Neural crest cell (in vitro differentiated cells): ENCODE measurements around the gene CNTNAP2. TPM values are rescaled to one million over a fixed set of nuclear protein-coding genes. Genes with fewer than 3 reads are reported as not detected.
A peak's percentile ranks its signal among the peaks of the same experiment; 100 is the strongest.

ENCODE experiments used
- DNase-seq: peaks from one replicate; pipeline ENCODE4 v3.0.0; 2021; ENCODE audit warnings: low read depth, mixed read lengths, low spot score
- H3K27ac Mint-ChIP-seq: one replicate; pipeline ENCODE4 v1.8.0; 2021; ENCODE audit warnings: mild to moderate bottlenecking, mixed read lengths; ENCODE audit not compliant: unreplicated experiment
- H3K27me3 Mint-ChIP-seq: 2 replicates; pipeline ENCODE4 v1.8.0; 2021; ENCODE audit warnings: low read depth, mild to moderate bottlenecking, mixed read lengths
- H3K36me3 Mint-ChIP-seq: 2 replicates; pipeline ENCODE4 v1.8.0; 2021; ENCODE audit warnings: low read depth, mild to moderate bottlenecking, mixed read lengths
- H3K4me1 Mint-ChIP-seq: 2 replicates; pipeline ENCODE4 v1.8.0; 2021; ENCODE audit warnings: mixed read lengths
- H3K4me3 Mint-ChIP-seq: one replicate; pipeline ENCODE4 v1.8.0; 2021; ENCODE audit warnings: mild to moderate bottlenecking, mixed read lengths
- H3K9me3 Mint-ChIP-seq: 2 replicates; pipeline ENCODE4 v1.8.0; 2021; ENCODE audit warnings: mixed read lengths
- total RNA-seq: library from RNA; stranded (reverse); gene quantifications from 2 replicates; pipeline ENCODE4 v1.2.1, GENCODE V29; 2021
- TF ChIP-seq, protein P1 (sequence below): fragments of 200-600 bp; sonication (generic); conservative IDR thresholded peaks from 2 replicates; pipeline ENCODE4 v1.5.0; 2021; ENCODE audit warnings: antibody characterized with exemption, mild to moderate bottlenecking

The CNTNAP2 gene
- total RNA-seq, 1 donor from 2014 or later = 12.9 TPM

DNA sequence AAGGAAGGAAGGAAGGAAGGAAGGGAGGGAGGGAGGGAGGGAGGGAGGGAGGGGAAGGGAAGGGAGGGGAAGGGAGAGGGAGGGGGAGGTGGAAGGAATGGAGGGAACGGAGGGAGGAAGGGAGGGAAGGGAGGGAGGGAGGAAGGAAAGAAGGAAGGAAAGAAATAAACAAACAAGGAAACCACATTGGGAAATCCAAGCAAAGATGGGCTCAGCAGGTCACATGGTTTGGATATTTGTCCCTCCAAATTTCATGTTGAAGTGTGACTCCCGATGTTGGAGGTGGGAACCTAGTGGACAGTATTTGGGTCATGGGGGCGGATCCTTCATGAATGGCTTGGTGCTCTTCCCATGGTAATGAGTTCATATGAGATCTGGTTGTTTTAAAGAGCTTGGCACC is 2019.4 kb downstream of the CNTNAP2 start:
- no peaks in the 10 kb centered on the region for H3K27me3 Mint-ChIP-seq
- peaks cover under 1% of the 10 kb centered on the region for H3K4me1 Mint-ChIP-seq
- no peak for DNase-seq
- peaks cover 3% of the 10 kb centered on the region for H3K9me3 Mint-ChIP-seq
- TF ChIP-seq, protein P1, sequence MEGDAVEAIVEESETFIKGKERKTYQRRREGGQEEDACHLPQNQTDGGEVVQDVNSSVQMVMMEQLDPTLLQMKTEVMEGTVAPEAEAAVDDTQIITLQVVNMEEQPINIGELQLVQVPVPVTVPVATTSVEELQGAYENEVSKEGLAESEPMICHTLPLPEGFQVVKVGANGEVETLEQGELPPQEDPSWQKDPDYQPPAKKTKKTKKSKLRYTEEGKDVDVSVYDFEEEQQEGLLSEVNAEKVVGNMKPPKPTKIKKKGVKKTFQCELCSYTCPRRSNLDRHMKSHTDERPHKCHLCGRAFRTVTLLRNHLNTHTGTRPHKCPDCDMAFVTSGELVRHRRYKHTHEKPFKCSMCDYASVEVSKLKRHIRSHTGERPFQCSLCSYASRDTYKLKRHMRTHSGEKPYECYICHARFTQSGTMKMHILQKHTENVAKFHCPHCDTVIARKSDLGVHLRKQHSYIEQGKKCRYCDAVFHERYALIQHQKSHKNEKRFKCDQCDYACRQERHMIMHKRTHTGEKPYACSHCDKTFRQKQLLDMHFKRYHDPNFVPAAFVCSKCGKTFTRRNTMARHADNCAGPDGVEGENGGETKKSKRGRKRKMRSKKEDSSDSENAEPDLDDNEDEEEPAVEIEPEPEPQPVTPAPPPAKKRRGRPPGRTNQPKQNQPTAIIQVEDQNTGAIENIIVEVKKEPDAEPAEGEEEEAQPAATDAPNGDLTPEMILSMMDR = no peak
- H3K4me3 Mint-ChIP-seq = no peak overlapping the region
- H3K36me3 Mint-ChIP-seq = no peaks in the 10 kb centered on the region
- no peak overlapping the region for H3K27ac Mint-ChIP-seq

- Mint-ChIP-seq H3K27me3 (no peaks in the 10 kb centered on the region), H3K27ac (no peak overlapping the region), H3K4me1 (peaks cover 26% of the 10 kb centered on the region), H3K9me3 (peaks cover 5% of the 10 kb centered on the region), H3K36me3 (no peaks in the 10 kb centered on the region), H3K4me3 (no peak overlapping the region)
- DNase-seq = peak; percentile 25
- TF ChIP-seq, protein P1 = peak; percentile 73
These were observed 2026.2 kb downstream of the CNTNAP2 start for GRCh38 chr7:148142660-148143248.

DNA sequence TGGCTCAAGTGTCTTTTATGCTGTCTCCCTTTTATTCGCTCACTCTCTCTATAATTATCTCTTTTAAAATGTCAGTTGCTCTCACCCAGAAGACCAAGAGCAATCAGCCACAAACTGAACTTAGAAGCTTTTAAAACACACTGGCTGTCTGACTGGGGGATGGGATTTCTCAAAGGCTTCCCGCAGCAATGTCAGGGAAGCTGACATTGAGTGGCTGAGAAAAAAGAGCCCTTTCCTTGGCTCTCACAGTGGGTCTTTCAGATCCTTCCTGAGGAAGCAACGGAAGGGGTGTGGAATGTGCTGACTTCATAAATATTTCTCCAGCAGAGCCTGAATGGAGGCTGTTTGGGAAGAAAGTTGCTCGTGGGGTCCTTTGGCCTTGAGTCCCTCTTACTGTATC is 2028.2 kb downstream of the CNTNAP2 start:
- peaks cover 26% of the 10 kb centered on the region for H3K4me1 Mint-ChIP-seq
- DNase-seq = no peak
- H3K36me3 Mint-ChIP-seq = peaks cover 2% of the 10 kb centered on the region
- no peaks in the 10 kb centered on the region for H3K27me3 Mint-ChIP-seq
- H3K4me3 Mint-ChIP-seq = peak overlapping the region; percentile 41
- peak overlapping the region; percentile 79 for H3K27ac Mint-ChIP-seq
- peaks cover 5% of the 10 kb centered on the region for H3K9me3 Mint-ChIP-seq
- TF ChIP-seq, protein P1 = no peak

DNA sequence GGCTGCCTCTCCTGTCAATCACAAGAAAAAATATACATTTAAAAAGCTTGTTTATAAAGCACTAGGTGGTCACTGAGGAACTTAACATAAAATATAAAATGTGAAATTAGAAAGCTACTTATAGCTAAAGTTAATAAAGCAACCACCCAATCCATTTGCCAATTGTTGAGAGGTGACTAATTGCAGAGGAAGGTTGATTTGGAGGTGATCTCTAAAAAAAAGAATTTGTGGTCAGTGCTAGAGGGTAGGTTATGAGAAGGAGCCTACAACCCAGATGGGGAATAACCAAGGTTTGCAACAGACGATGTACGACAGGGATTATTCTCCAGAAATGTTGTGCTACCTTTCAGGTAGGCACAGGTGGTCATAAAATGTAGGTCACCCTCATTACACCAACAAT is 2029.7 kb downstream of the CNTNAP2 start:
- no peaks in the 10 kb centered on the region for H3K27me3 Mint-ChIP-seq
- H3K27ac Mint-ChIP-seq = no peak overlapping the region
- H3K4me3 Mint-ChIP-seq = no peak overlapping the region
- H3K4me1 Mint-ChIP-seq = peaks cover 22% of the 10 kb centered on the region
- peaks cover 5% of the 10 kb centered on the region for H3K9me3 Mint-ChIP-seq
- TF ChIP-seq, protein P1 = no peak
- DNase-seq = no peak
- peaks cover 2% of the 10 kb centered on the region for H3K36me3 Mint-ChIP-seq

DNA sequence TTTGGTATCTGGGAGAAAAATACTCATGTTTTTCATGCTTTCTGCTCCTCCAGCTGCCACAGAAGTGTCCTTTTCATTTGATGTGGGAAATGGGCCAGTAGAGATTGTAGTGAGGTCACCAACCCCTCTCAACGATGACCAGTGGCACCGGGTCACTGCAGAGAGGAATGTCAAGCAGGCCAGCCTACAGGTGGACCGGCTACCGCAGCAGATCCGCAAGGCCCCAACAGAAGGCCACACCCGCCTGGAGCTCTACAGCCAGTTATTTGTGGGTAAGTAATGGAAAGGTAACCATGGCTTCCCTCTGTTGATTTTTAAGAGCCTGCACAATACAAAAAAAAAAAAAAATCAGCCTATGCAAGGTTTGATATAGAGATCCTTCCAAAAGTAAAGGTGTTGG is 2030.8 kb downstream of the CNTNAP2 start:
- Mint-ChIP-seq H3K9me3 (peaks cover 7% of the 10 kb centered on the region), H3K4me3 (no peak overlapping the region), H3K27ac (no peak overlapping the region), H3K36me3 (peaks cover 2% of the 10 kb centered on the region), H3K4me1 (peaks cover 16% of the 10 kb centered on the region), H3K27me3 (no peaks in the 10 kb centered on the region)
- TF ChIP-seq, protein P1 = no peak
- no peak for DNase-seq
